Measurements from ENCODE around the gene SIRT5. TPM values are rescaled to one million over a fixed set of nuclear protein-coding genes. Genes with fewer than 3 reads are reported as not detected.

The SIRT5 gene
- total RNA-seq, 2 experiments from 2014 or later: 7.9 to 8.5 TPM

GRCh38 chr6:13660273-13660672 is 85.9 kb downstream of the SIRT5 start:
- CTCF ChIA-PET: no interaction called here
- POLR2A ChIA-PET: no interaction called here

DNA sequence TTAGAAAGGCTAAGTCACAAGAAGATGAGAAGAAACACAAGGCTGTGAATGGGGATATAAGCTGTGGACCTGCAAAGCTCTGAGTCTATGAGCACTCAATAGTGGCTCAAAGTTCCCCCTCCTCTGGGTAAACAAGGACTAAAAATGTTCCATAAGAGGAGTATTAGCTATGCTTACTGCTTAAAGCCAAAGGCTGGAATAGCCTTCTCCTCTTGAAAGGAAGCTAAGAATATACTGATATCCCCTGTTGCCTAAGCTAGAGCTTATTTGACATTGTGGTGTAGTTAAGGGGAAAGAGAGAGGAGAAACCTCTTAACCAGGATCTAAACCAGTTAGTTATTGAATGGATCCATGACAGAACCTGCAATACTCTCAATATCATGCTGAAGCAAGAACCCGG is 86.5 kb downstream of the SIRT5 start:
- CTCF ChIA-PET: no interaction called here
- POLR2A ChIA-PET: no interaction called here

DNA sequence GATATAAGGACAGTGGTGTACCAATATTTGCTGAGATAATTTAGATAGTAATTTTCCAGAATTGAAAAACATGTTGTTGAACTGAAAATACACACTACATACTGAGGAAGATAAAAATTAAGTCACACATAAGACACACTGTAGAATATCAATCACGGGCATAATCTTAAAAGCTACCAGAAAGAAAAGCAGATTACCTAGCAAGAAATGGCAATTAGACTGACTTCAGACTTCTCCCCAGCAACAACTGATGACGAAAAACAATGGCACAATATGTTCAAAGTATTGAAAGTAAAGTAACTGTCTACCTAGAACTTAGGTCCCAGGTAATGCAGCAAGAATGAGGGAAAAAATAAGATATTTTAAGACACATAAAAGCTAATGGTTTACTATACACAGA is 87.2 kb downstream of the SIRT5 start:
- ChIA-PET POLR2A (no interaction called here), CTCF (no interaction called here)

GRCh38 chr6:13662651-13663334 is 88.4 kb downstream of the SIRT5 start:
- POLR2A ChIA-PET: no interaction called here
- CTCF ChIA-PET: no interaction called here

GRCh38 chr6:13663986-13664385 is 89.6 kb downstream of the SIRT5 start:
- ChIA-PET CTCF (no interaction called here), POLR2A (no interaction called here)

Other genes with a start within 250 kb of the SIRT5 start
- gene TBC1D7, start 246.1 kb upstream of the SIRT5 start, total RNA-seq: 10 to 100 TPM; 18.5 to 20.8 TPM
- 10 to 100 TPM; 11.5 to 12.7 TPM for gene GFOD1, start 87.0 kb upstream of the SIRT5 start, total RNA-seq
- gene NOL7, start 40.7 kb downstream of the SIRT5 start, total RNA-seq: 100 to 1,000 TPM; 110 to 120 TPM
- gene RANBP9, start 137.2 kb downstream of the SIRT5 start, total RNA-seq: 10 to 100 TPM; 44.8 to 47.4 TPM
- 10 to 100 TPM; 51.7 to 54.7 TPM for gene MCUR1, start 240.0 kb downstream of the SIRT5 start, total RNA-seq